COLO668 (cell line): Measurements from ENCODE around the gene GET4.
"Not testable (repeated sequence)": the region's sequence is repeated elsewhere in the genome, so short reads cannot be mapped to it uniquely, and the experiment has no call there.

Source experiments
- DNase-seq: peaks from one replicate; lab custom pipeline; 2025; ENCODE audit not compliant: unreplicated experiment; lab: John Stamatoyannopoulos, UW

Gene GET4

GRCh38 chr7:868189-868486, 8.2 kb upstream of the GET4 start:
- DNase-seq = no peak

GRCh38 chr7:869348-869747, 7.0 kb upstream of the GET4 start:
- no peak for DNase-seq

- no peak for DNase-seq
Measured at GRCh38 chr7:871900-872537, 4.3 kb upstream of the GET4 start.

GRCh38 chr7:872685-873084, 3.7 kb upstream of the GET4 start:
- DNase-seq = not testable (repeated sequence)

GRCh38 chr7:873367-874002, 2.9 kb upstream of the GET4 start:
- peak; percentile 86 for DNase-seq

- DNase-seq = no peak
Measured at GRCh38 chr7:874031-874749, 2.2 kb upstream of the GET4 start.

- peak; percentile 80 for DNase-seq
Measured at GRCh38 chr7:875051-875450, 1.3 kb upstream of the GET4 start.

GRCh38 chr7:875476-876076, 778 bp upstream of the GET4 start:
- peak; percentile 82 for DNase-seq

- DNase-seq = peak; percentile 85
Measured at GRCh38 chr7:876972-877311, 588 bp downstream of the GET4 start.

GRCh38 chr7:877312-878232, 1.2 kb downstream of the GET4 start:
- DNase-seq = peak; percentile 73

GRCh38 chr7:879093-879492, 2.7 kb downstream of the GET4 start:
- DNase-seq = peak; percentile 59

GRCh38 chr7:879706-880105, 3.4 kb downstream of the GET4 start:
- no peak for DNase-seq

- DNase-seq = peak; percentile 51
Measured at GRCh38 chr7:880450-880849, 4.1 kb downstream of the GET4 start.

GRCh38 chr7:881441-882234, 5.3 kb downstream of the GET4 start:
- DNase-seq = peak; percentile 69

GRCh38 chr7:882336-883035, 6.1 kb downstream of the GET4 start:
- no peak for DNase-seq

- DNase-seq = peak; percentile 42
Measured at GRCh38 chr7:883055-884021, 7.0 kb downstream of the GET4 start.

- DNase-seq = no peak
Measured at GRCh38 chr7:884191-885003, 8.0 kb downstream of the GET4 start.
